NCI-H128 (cell line): ENCODE results near the gene IL21R.

Experiments
- DNase-seq: peaks from one replicate; lab custom pipeline; 2025; ENCODE audit not compliant: unreplicated experiment; lab: John Stamatoyannopoulos, UW

The IL21R gene

DNA sequence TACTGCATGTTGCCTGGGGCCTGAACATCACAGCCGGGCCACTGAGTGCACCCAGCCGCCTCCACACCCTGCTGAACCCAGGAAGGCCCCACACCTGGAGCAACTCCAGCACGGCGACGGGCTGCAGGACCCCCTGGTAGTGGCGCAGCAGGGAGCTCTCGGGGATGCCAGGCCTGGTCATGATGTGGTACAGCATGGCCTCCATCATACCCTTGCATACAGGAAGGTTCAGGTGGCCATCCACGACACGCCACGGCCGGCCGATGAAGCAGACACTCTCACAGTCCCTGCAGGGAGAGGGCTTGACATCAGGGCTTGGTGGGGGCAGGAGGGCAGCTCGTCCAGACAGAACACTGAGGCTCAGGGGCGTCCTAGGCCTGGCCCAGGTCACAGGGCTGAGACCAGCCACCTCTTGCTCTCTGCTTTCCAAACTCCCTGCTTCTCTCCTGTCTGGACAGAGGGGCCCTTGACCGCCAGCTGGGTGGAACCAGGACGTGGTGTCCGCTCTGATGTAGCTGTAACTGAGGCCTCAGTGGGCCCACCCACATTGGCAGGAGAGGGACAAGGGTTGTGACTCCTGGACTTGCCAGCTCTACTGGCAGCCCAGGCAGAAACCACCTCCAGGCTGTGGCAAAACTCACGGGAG lies 60.3 kb downstream of the IL21R start:
- no peak for DNase-seq

DNA sequence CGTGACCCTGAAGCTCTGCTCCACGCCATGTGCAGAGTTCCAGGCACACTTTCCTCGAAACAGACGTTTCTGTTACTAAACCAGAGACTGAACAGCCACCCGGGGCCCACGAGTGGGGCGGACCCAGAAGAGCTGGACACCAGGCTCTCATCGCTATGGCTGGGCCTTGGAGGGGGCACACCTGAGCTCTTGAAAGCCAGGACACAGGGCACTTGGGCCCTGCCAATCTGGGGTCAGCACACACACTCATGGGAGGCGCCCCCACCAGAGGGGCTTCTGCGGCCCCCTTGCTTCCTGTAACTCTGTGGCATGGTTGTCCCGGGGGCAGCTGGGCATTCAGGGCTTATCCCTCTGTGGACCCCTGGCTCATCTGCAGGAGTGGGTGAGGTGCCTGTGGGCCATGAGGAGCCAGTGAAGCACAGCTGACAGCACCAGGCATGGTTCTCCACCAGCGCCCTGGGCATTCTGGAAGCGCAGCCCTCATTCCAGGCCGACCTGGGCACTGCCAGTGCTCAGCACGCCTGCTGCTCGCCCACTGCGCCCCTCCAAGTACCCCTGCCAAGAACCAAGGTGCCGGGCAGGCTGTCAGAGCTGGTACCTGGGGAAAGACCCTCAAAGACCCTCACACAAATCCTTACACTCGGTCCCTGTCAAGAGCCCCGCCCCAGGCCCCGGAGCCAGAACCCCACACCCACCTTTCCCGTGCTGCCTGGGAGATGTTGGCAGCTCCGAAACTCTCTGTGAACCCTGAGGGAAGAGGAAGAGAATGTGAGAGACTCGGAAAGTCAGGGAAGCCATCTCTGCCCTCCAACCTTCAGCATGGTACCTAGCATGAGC lies 61.1 kb downstream of the IL21R start:
- DNase-seq: no peak

DNA sequence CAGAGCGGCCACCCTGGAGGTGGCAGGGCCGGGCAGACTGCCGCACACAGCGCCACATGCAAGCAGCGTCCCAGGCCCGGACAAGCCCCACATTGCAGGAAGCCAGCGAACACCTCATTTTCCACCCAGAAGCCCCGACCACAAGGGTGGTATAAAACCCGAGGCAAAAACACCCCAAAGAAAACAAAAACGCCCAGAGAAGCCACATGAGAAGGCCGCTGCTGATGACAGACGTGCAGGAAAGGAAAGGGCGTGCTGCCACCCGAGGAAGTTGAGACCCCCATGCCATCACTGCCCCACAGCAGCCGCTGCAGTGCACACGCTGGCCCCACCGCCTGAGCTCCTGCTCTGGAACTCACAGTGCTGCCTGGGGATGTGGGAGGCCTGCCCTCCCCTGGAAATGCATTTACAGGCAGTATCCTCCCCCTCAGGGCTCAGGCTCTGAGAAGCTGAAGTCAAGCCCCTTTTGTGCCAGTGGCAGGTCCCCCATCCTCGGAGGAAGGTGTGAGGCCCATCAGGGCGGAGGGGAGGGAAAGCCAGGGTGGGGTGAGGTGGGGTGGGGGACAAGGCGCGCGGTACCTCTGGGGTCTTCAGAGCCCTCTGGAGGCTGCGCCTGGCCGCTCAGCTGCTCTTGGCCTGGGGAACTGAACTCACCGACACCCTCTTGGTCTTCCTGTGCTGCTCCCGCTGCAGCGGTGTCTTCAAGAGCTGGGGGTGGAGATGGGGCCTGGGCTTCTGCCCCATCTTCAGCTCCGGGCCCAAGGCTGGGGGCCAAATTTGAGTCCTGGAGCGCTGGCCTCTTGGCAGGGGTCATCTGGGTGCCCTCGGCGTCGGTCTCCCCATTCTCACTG lies 62.0 kb downstream of the IL21R start:
- no peak for DNase-seq

DNA sequence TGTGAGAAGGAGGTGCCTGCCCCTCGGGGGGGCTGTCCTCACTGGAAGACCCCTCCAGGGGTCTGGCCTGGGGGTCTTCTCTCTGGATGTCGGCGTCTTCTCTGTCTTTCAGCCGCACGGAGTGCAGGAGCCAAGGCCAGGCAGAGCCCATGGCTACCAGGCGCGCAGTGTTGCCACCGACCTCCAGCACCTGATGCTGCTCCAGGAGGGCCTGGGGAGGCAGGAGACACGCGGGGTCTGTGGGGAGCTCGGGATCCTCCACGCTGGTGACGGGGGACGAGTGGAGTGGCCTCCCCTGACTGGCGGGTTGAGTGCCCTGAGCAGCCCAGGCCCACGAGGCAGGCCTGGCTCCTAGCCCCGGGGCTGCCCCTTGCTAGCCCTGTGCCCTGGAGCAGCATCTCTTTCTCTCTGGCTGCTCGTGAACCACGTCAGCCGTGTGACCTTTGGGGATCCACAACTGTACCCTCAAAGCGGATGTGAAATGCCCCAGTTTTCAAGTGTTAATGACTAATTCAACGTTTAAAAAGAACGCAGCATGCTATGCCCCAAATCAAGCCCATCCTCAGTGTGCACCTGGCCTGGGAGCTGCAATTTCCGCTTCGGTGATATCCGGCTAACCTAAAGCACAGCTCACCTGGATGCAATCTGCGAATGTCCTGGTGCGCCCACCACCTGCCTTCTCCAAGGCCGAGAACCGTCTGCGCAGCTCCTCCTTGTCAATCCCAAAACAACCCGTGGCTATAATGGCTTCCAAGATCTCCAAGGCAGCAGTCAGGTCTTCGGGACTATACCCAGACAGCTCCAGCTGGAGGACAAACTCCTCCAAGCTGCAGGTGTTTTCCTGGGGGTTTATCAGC lies 62.9 kb downstream of the IL21R start:
- DNase-seq: no peak

DNA sequence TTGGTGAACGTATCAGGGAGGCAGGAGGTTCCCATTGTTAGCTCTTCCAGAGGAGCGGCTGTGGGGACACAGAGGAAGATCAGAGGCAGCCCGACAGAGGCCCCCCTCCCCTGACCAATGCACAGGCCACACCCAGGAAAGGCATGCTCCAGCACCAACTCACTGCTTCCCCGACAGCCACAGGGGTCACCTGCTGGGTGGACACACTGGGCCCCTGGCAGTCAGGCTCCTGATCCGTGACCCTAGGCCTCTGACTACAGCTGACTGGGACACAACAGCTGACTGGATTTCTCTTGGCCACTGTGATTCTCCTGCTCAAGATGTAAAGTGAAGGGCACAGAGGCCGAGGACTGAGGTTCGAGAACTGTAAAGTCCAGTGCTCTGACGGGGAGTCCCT lies 63.5 kb downstream of the IL21R start:
- DNase-seq: no peak

DNA sequence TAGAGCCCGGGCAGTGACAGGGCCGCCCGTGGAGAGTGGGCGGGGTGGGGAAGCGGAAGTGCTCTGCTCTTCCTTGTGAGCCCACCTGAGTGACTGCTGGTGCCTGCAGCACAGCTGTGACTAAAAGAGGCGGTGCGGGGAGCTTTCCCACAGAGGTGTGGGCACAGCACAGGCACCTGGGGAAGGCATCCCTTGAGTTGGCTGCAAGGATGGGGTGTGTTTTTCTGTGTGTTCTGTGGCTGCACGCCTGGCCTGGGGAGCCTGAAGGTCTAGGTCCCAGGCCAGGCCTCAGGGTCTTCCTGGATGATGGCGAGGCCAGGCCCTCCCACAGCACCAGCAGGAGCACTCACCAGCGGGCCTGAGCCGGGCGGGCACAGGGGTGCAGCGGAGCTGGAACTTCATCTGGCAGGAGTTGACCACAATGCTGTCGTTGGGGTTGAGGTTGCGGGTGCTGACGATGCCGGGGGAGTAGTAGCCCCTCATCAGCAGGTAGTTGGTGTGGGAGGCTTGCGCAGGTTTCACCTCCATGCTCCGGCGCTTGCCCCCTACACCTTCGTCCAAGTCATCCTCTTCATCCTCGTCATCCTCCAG lies 67.1 kb downstream of the IL21R start:
- no peak for DNase-seq

DNA sequence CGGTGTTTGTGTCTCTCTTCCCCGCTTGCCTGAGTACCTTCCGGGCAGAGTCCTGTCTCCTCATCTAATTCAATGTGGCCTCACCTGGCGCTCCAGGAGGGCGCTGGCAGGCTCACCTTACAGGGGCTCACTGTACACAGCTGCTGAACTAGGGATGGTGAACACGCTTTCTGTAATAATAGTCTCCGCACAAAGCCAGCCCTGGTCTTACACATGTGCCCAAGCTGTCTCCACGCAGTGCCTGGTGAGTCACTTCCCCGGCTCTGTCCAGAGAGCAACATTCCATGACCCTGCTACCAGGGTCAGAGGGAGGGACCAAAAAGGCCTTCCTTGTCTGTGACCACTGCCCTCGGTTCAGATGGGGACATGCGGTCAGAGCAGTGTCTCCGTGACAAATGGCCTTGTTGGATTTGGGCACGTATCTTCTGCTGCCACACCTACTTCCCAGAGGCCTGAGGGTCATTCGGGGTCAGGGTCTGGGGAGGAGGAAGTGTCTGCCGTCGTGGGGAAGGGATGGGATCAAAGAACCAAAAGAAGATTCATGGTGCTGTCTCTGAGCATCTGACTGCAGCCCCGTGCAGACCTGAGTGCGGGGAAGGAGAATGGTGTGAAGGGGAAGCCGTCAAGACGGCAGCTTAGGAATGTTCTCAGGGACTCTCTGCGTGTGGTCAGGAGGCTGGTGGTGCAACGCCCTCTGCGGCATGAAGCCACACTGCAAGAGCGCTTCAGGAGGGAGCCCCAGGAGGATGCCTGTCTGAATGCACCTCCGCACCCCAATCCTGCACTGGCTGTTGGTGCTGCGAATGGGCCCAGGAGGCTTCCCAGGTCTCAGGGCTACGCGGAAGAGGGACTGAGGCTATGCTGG lies 68.8 kb downstream of the IL21R start:
- DNase-seq: no peak

DNA sequence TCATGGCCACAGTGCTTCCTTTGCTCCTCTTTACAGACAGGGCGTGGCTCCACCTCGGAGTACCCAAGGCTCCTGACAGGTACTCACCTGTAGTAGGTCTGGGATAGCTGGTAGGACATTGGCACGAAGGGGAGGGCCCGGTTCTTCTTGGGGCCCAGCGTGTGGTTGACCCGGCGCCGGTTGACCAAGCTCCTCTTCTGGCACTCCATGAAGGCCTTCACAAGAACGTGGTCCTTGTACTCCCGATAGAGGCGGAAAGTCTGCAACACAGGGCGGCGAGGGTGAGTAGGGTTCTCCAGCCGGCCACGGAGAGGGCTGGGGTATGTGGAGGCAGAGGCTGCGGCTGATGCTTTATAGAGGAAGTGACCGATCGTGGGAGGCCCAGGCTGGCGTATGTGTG lies 69.7 kb downstream of the IL21R start:
- DNase-seq: no peak

DNA sequence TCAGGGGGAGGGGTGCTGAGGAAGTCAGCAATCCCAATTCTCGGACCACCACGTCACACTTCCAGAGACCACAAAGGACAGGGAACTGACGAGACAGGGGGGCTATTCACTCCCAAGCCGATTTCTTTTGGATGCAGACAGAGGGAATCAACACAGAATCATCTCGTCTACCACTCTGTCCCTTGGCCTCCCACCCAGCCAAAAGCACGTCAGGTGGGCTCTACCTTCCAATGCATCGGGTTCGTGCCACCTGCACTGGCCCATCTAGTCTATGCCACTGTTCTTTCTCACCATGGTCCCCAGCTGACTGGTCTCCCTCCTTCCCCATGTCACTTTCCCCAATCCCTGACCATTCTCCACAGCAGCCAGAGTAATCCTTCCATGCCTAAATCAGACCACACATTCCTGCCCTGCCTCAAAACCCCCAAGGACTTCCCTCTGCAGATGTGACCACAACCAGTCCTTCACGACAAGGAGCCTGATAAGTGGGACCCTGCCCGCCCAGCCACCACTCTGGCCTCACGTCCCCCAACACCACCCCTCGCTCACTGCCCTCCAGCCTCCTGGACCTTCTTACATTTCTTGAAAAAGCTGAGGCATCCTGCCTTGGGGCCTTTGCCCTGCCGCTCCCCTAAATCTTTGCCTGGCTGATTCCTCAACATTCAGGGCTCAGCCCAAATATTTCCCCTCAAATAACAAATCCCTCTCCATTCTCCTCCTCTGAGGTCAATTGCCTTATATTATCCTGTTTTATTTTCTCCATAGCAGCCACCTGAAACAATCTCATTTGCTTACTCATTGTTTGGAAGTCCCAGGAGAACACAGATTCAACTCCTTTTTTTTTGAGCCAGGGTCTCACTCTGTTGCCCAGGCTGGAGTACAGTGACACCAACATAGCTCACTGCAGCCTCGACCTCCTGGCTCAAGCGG lies 70.4 kb downstream of the IL21R start:
- no peak for DNase-seq

DNA sequence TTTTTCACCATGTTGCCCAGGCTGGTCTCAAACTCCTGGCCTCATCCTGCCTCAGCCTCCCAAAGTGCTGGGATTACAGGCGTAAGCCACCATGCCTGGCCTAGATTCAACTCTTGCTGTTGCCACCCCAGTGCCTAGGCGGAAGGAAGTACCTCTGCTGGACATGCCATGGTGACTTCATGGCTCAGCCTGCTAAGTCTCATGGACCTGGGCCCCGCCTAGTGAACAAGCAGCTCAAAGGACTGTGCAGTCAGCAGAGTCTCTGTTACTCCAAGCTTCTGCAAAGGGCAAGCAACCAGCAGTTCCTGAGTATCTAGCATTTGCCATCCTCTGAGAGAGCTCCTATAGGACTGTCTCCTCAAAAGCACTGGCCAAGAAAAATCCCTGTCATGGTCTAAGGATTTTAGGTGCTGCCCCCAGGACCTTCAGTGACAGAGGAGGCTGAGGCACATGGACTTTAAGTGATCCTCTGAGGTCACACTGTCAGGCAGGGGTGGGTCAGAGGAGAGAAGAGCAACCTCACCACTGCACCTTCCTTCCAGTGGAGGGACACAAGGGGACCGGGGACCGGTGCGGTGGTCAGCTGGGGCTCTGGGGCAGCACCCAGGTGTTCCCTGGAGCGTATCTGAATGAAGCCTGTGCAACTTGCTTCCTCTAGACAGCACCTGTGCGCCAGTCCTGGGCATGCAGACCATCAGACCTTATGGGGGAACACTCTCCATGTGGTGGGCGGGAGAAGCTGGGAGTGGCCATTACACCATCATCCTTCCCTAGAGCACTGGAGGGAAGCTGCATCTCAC lies 71.3 kb downstream of the IL21R start:
- no peak for DNase-seq

DNA sequence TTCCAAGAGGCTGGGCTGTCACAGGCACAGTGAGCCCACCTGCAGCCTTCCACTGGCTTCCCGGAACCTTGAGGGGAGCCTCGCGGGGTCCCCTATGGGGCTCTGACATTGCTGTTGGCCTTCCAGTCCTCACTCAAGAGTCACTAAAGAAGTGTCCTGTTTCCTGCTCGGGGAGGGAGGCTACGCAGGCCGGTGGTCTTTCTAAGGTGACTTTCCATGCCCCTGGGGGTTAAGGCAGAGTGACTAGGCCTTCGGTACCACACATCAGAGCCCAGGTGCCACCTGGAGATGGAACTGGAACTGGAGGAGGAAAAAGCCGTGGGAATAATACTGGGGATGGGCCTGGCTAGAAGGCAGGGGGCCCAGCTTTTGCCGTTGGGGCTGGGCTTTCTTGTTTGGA lies 72.1 kb downstream of the IL21R start:
- DNase-seq: no peak

DNA sequence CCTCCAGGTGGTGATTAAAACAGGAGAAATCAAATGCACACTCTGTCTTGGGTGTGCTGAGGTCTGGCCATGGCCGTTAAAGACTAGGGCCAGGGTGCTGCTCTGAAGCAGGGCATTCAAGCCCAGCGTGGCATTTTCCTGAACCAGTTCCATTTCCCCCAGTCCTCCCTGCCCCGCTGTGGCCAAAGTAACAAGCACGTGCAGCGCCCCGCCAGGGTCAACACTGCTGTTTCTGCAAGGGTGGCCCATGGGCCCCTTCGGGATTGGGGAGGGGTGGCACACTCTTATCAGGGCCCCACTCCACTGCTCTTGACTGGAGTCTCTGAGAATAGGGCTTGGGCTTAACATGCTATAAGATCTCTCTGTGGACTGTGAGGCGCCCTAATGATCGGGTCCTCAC lies 72.9 kb downstream of the IL21R start:
- no peak for DNase-seq

DNA sequence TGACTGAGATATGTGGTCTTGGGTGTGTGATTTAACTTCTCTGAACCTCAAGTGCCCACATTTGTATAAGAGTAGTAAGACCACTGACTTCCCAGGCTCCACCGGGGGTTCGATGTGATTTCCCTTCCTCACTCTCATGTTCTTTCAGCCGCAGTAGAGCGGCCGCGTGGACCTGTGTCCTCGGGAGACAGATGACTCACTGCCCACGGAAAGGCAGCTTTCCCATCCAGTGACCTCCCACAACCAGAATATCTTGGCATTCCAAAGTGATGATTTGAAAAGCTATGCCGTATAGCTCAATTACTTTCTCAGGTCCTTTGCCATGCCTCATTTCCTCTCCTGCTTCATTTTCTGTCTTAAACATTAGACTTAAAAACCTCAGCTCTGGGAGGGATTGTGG lies 73.6 kb downstream of the IL21R start:
- no peak for DNase-seq

DNA sequence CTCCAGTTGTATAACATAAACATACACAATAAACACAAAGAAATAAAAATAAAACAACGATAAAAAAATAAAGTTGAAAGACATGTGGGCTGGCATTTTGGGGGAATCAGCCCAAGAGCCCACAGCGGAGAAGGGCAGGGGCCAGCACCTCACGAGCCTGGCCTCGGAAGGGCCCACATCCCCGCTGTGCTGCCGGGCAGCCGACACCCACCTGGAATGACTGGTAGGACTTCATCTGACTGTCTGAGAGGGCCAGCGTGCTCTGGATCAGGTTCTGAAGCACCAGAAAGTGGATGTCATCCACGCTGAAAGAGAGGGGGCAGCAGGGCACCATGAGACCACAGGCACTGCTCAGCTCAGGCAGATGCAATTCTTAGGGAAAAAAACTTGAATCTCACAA lies 74.3 kb downstream of the IL21R start:
- DNase-seq: no peak

DNA sequence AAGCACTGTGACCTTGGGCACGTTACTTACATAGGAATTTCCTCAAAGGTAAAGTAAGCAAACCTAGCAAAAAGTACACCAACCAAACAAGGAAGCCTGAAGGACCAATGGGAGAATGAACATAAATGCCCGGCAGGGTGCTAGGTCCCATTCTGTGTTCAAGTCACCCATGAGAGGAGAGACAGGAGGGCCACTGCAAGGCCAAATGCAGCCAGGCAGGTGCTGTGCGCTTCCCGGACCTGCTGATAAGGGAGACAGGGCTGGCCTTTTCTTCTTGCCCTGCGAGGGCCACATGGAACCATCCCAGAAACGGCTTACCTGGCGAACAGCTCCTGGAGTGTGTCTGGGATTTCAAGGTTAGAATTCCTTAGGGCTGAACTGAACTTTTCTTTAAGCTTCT lies 78.8 kb downstream of the IL21R start:
- no peak for DNase-seq

DNA sequence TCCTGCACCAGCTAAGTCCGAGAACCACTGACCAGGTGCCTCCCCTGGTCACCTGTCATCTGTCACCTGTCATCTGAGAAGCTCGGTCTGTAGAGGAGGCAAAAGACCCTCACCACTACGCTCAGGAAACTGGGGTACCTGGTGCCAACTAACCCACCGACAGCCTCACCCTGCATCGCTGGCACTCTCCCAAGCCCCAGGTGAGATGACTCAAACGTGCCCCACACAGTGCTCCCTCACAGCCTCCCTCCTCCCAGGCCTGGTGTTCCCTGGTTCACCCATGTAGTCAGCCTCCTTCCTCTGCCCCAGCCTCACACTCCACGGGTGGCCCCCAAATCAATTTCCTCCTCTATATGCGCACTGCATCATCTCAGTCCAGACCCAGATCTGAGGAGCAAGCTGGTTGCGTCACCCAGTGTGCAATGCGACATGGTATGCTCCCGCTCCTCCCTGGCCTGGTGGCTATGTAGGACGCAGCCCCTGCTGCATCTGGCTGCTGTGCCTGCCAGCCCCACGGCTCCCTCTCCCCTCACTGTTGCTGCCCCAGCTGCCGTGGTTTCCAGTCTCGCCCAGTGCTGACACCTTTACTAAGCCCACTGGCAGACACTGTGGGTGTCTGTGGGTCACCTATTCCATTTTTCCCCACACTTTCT lies 79.4 kb downstream of the IL21R start:
- DNase-seq: no peak

DNA sequence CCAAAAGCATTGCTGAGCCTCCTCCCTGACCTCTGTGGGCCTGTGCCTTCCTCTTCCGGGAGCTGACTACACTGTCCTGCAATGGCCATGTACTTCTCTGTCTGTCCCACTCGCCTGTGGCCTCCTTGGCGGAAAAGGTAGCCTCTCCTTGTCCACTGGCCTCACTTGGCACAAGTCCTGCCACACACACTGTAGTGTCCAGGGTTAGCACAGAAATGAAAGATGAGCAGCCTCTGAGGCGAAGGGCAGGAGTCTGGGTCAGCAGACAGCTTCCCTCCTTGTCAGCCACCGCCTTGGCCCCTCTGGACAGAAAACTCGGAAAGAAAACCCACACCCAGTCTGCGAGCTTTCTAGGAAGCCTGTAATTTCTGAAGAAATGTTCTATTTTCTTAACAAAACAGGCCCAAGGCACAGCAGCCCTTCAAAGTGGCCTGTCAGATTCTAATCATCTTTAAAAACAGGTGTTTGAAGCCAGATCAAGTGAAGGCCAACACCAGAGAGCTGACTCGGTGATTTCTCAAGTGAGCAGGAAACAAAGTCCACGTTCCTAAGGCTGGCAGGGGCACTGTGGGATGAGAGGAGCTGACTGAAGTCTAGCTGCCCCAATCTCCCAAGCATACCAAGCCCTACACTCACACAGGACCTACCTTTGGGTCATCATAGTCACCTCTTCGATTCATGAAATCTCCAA lies 80.6 kb downstream of the IL21R start:
- DNase-seq: no peak
